IMR-90 (cell line): Measurements from ENCODE around the gene MAP2K6. TPM values are rescaled to one million over a fixed set of nuclear protein-coding genes. Genes with fewer than 3 reads are reported as not detected.

ENCODE experiments used
- ATAC-seq: fragments of 200-7000 bp; cut with Tn5 transposase; 2 replicates; pipeline ENCODE4 v1.9.1; 2020; ENCODE audit warnings: low read depth, mild to moderate bottlenecking, moderate library complexity
- BruUV-seq: library from RNA; stranded (reverse); fragments of 400-500 nt; replicated peaks from 2 replicates; lab custom pipeline; 2021; lab: Mats Ljungman, UMichigan
- CTCF ChIA-PET: fragments of 300-600 bp; formaldehyde crosslinking; extraction: SDS; loops from one replicate; lab custom pipeline; 2021; ENCODE audit warnings: antibody characterized with exemption; lab: Yijun Ruan, JAX
- POLR2A ChIA-PET: fragments of 300-600 bp; sonication (Branson Sonifier 250); formaldehyde crosslinking; loops from one replicate; lab custom pipeline; 2022; ENCODE audit warnings: antibody characterized with exemption; ENCODE audit not compliant: unreplicated experiment; lab: Charles Lee
- DNase-seq: peaks from one replicate; pipeline ENCODE4 v3.0.0; 2013
- H2AFZ ChIP-seq: replicated peaks from 2 replicates; pipeline ENCODE3; 2013; ENCODE audit warnings: low read length, mild to moderate bottlenecking; ENCODE audit not compliant: poor library complexity
- H2AK5ac ChIP-seq: 2 replicates; pipeline ENCODE4 v1.6.1; 2013; ENCODE audit warnings: low read depth, low read length, inconsistent platforms
- H2AK9ac ChIP-seq: replicated peaks from 2 replicates; pipeline ENCODE3; 2013; ENCODE audit warnings: mild to moderate bottlenecking, low read depth, low read length, moderate library complexity; ENCODE audit not compliant: poor library complexity
- H2BK120ac ChIP-seq: 2 replicates; pipeline ENCODE4 v1.6.1; 2013; ENCODE audit warnings: low read depth, low read length, inconsistent platforms
- H2BK15ac ChIP-seq: 3 replicates; pipeline ENCODE4 v1.6.1; 2013; ENCODE audit warnings: low read depth, low read length, inconsistent platforms
- H2BK20ac ChIP-seq: 2 replicates; pipeline ENCODE4 v1.6.1; 2013; ENCODE audit warnings: low read depth, mild to moderate bottlenecking, inconsistent platforms, low read length, moderate library complexity
- H2BK5ac ChIP-seq: 2 replicates; pipeline ENCODE4 v1.6.1; 2013; ENCODE audit warnings: mild to moderate bottlenecking, low read depth, low read length, inconsistent platforms; ENCODE audit not compliant: poor library complexity, severe bottlenecking
- H3K14ac ChIP-seq: replicated peaks from 2 replicates; pipeline ENCODE4 v1.6.1; 2013; ENCODE audit warnings: low read depth, low read length, inconsistent platforms
- H3K18ac ChIP-seq: 2 replicates; pipeline ENCODE4 v1.6.1; 2013; ENCODE audit warnings: low read depth, low read length, control low read depth
- H3K23ac ChIP-seq: 2 replicates; pipeline ENCODE4 v1.6.1; 2013; ENCODE audit warnings: low read depth, low read length, inconsistent platforms
- H3K27ac ChIP-seq: 2 replicates; pipeline ENCODE4 v1.5.1; 2013; ENCODE audit warnings: mild to moderate bottlenecking, control low read depth, low read length; ENCODE audit not compliant: insufficient read depth
- H3K27me3 ChIP-seq: 2 replicates; pipeline ENCODE4 v1.6.1; 2013; ENCODE audit warnings: low read length; ENCODE audit not compliant: control insufficient read depth, insufficient read depth
- H3K36me3 ChIP-seq: 2 replicates; pipeline ENCODE4 v1.6.1; 2013; ENCODE audit warnings: low read length, mixed read lengths; ENCODE audit not compliant: control insufficient read depth, insufficient read depth
- H3K4ac ChIP-seq: 2 replicates; pipeline ENCODE4 v1.6.1; 2013; ENCODE audit warnings: low read depth, low read length, inconsistent platforms
- H3K4me1 ChIP-seq: 2 replicates; pipeline ENCODE4 v1.6.1; 2013; ENCODE audit warnings: low read length, mixed read lengths; ENCODE audit not compliant: control insufficient read depth, insufficient read depth
- H3K4me2 ChIP-seq: 2 replicates; pipeline ENCODE4 v1.6.1; 2013; ENCODE audit warnings: low read depth, mild to moderate bottlenecking, control low read depth, low read length, moderate library complexity
- H3K4me3 ChIP-seq: 2 replicates; pipeline ENCODE4 v1.5.1; 2013; ENCODE audit warnings: low read depth, mild to moderate bottlenecking, control low read depth, low read length, moderate library complexity; ENCODE audit not compliant: insufficient read depth
- H3K56ac ChIP-seq: 2 replicates; pipeline ENCODE4 v1.6.1; 2013; ENCODE audit warnings: low read length, inconsistent platforms; ENCODE audit not compliant: insufficient read depth; ENCODE audit errors: extremely low read depth
- H3K79me1 ChIP-seq, 2 experiments: 2 replicates each; pipeline ENCODE4 v1.6.1; 2013; ENCODE audit warnings: low read length in 2 of 2, inconsistent platforms in 1 of 2, low read depth in 1 of 2
- H3K9ac ChIP-seq: 2 replicates; pipeline ENCODE4 v1.6.1; 2013; ENCODE audit warnings: low read depth, low read length, control low read depth
- H3K9me1 ChIP-seq: 2 replicates; pipeline ENCODE4 v1.6.1; 2013; ENCODE audit warnings: low read length, inconsistent platforms; ENCODE audit not compliant: insufficient read depth
- H3K9me3 ChIP-seq: 2 replicates; pipeline ENCODE4 v1.6.1; 2013; ENCODE audit warnings: low read length; ENCODE audit not compliant: control insufficient read depth, insufficient read depth
- H4K20me1 ChIP-seq: 2 replicates; pipeline ENCODE4 v1.6.1; 2013; ENCODE audit warnings: low read length, inconsistent platforms; ENCODE audit not compliant: insufficient read depth
- H4K5ac ChIP-seq: 2 replicates; pipeline ENCODE4 v1.6.1; 2013; ENCODE audit warnings: mild to moderate bottlenecking, low read depth, low read length, control low read depth
- H4K8ac ChIP-seq, 2 experiments: 2 replicates each; pipeline ENCODE4 v1.6.1; 2013; ENCODE audit warnings: low read depth in 2 of 2, low read length in 2 of 2, control low read depth in 1 of 2, inconsistent platforms in 1 of 2
- H4K91ac ChIP-seq: 2 replicates; pipeline ENCODE4 v1.6.1; 2013; ENCODE audit warnings: low read depth, low read length, inconsistent platforms; ENCODE audit not compliant: insufficient read depth
- ELK1 ChIP-seq: fragments of 150-350 bp; IDR thresholded peaks from 2 replicates; pipeline ENCODE4 v1.6.1; 2016; ENCODE audit warnings: low read depth, mild to moderate bottlenecking, low read length, moderate library complexity, borderline replicate concordance
- MAZ ChIP-seq: IDR thresholded peaks from 2 replicates; pipeline ENCODE4 v1.6.1; 2012; ENCODE audit warnings: low read depth, mild to moderate bottlenecking, low read length, improper control_type of control experiment, moderate library complexity, borderline replicate concordance
- NFE2L2 ChIP-seq: fragments of 150-350 bp; IDR thresholded peaks from 2 replicates; pipeline ENCODE4 v1.6.1; 2016; ENCODE audit warnings: low read depth, mild to moderate bottlenecking, low read length
- SMC3 ChIP-seq: fragments of 150-350 bp; IDR thresholded peaks from 2 replicates; pipeline ENCODE4 v1.6.1; 2016; ENCODE audit warnings: low read depth, mild to moderate bottlenecking, antibody characterized with exemption, low read length, moderate library complexity
- WGBS, 2 experiments: methylation state at CpG; one replicate each; pipeline versions ENCODE4 v1.1.5 to v1.1.7; 2013; ENCODE audit warnings: missing lambda C conversion rate in 2 of 2; ENCODE audit not compliant: insufficient read length in 1 of 2; ENCODE audit errors: extremely low coverage in 2 of 2; 5-methylcytosine and 5-hydroxymethylcytosine counted together
- dilution Hi-C: fragments of 300-500 bp; cut with HindIII; formaldehyde crosslinking; loops from one replicate; pipeline ENCODE4 v1.14.3; 2018; ENCODE audit warnings: low sequenced_read_pairs; ENCODE audit not compliant: unreplicated experiment
- in situ Hi-C: fragments of 300-500 bp; cut with MboI; formaldehyde crosslinking; loops from 3 replicates; pipeline ENCODE4 v1.14.3; 2019; ENCODE audit warnings: low sequenced_read_pairs, inconsistent platforms, mixed read lengths
- intact Hi-C: fragments of 100-400 bp; cut with micrococcal nuclease; formaldehyde crosslinking; loops from 2 replicates; pipeline ENCODE4 v1.10.0; 2022
- polyA plus RNA-seq, 3 experiments: library from polyadenylated mRNA; depleted of rRNA; stranded (reverse); fragments of >200 nt; gene quantifications; 2 replicates each; pipeline ENCODE4 v1.2.3, GENCODE V29; 2012; ENCODE audit warnings: low replicate concordance in 1 of 3
- total RNA-seq: library from RNA; depleted of rRNA; stranded (reverse); fragments of >200 nt; gene quantifications from 2 replicates; pipeline ENCODE4 v1.2.3, GENCODE V29; 2012

The MAP2K6 gene
- total and polyA plus RNA-seq, 2 of the 4 experiments (the other 2 are of a cell fraction) = 2.4 to 5.7 TPM

GRCh38 chr17:69503711-69504110, 89.2 kb downstream of the MAP2K6 start:
- H4K20me1 ChIP-seq = no peaks in the 10 kb centered on the region
- peaks cover 8% of the 10 kb centered on the region; the same call in 1 of the 2 replicates for H3K4me1 ChIP-seq
- no peak overlapping the region for H3K4me2 ChIP-seq
- no peak overlapping the region for H2AK9ac ChIP-seq
- dilution Hi-C loops = no loop called here
- H3K4me3 ChIP-seq = no peak overlapping the region
- H3K27me3 ChIP-seq = no peaks in the 10 kb centered on the region
- intact Hi-C loops = loop anchor here (5.0 kb wide), 2 partner anchors 86 to 241 kb away; no protein-coding TSS in a partner anchor
- H2AFZ ChIP-seq = no peak overlapping the region
- H3K9ac ChIP-seq = no peak overlapping the region
- H4K8ac ChIP-seq = no peak overlapping the region
- WGBS, 2 experiments = no CpG with 5 or more reads among the region's 5 CpGs
- no peaks in the 10 kb centered on the region for H3K79me1 ChIP-seq
- H2BK20ac ChIP-seq = no peak overlapping the region
- no peak overlapping the region for H3K56ac ChIP-seq
- no peaks in the 10 kb centered on the region for H3K36me3 ChIP-seq
- ChIA-PET CTCF (interaction anchor here (1.0 kb wide), 1 partner anchor 20 kb away, joined by 4 read pairs; no protein-coding TSS in a partner anchor), POLR2A (no interaction called here)
- no peaks in the 10 kb centered on the region for H3K9me3 ChIP-seq
- ATAC-seq (no peak), DNase-seq (no peak)
- H3K23ac ChIP-seq = no peak overlapping the region
- H3K4ac ChIP-seq = no peak overlapping the region
- H3K18ac ChIP-seq = no peak overlapping the region
- H2AK5ac ChIP-seq = no peak overlapping the region
- no peak overlapping the region for H2BK5ac ChIP-seq
- H4K5ac ChIP-seq = no peak overlapping the region
- H3K27ac ChIP-seq = no peak overlapping the region
- BruUV-seq = no TSS peak
- no peak overlapping the region for H2BK120ac ChIP-seq
- no peak overlapping the region for H3K14ac ChIP-seq
- H3K9me1 ChIP-seq = 0 out of 2 replicates have a peak, but pooled peaks cover 2% of the 10 kb centered on the region
- no peak overlapping the region for H4K91ac ChIP-seq
- in situ Hi-C loops = no loop called here
- no peak overlapping the region for H2BK15ac ChIP-seq
- TF ChIP-seq MAZ (no peak), ELK1 (no peak), SMC3 (no peak), NFE2L2 (no peak)
